NOMO-1 (cell line): ENCODE data around the gene OR13C8.
"Not testable (repeated sequence)": the region's sequence is repeated elsewhere in the genome, so short reads cannot be mapped to it uniquely, and the experiment has no call there.

Source experiments
- DNase-seq, 2 experiments: peaks; one replicate each; lab custom pipeline; 2025; ENCODE audit not compliant: unreplicated experiment in 2 of 2; lab: John Stamatoyannopoulos, UW

OR13C8 gene

GRCh38 chr9:104568868-104569267, at the start of gene OR13C8:
OR13C8 (plus strand) TSS chr9:104569168; CDS start chr9:104569168, 0 bp downstream.
- no peak for DNase-seq

DNA sequence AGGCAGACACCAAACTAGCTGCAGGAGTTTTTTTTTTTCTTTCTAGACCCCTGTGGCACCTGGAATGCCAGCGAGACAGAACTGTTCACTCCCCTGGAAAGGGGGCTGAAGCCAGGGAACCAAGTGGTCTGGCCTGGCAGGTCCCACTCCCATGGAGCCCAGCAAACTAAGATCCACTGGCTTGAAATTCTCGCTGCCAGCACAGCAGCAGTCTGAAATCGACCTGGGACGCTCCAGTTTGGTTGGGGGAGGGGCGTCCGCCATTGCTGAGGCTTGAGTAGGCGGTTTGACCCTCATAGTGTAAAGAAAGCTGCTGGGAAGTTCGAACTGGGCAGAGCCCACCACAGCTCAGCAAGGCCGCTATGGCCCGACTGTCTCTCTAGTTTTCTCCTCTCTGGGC, 48.7 kb upstream of the OR13C8 start:
- not testable (repeated sequence) for DNase-seq

DNA sequence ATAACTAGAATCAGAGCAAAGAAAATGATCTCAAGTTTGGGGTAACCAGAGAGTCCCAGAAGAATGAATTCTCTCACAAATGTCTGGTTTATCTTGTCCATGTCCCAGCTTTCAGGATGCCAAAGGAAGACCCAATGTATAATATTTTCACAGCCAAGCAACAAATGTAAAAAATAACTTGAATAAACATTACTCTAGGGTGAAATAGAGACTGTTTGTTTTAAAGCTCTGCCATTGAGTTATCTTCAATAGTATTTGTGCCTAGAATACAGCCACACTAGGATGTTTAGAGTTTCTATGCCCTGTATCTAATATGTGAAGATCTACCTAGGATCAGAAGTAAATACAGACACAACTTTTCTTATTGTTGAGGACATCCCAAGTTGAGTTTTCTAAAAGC, 41.9 kb upstream of the OR13C8 start, which contains the start of gene OR13C4:
Gene OR13C4, minus strand, starts transcription at position 101 of the 400 bp plus-strand sequence. Its CDS starts 0 bp downstream, at position 101.
- no peak for DNase-seq

- DNase-seq: no peak
Observed at GRCh38 chr9:104536756-104537155, 32.2 kb upstream of the OR13C8 start, which contains the start of gene OR13C3. OR13C3 (minus strand) TSS chr9:104536856; CDS start chr9:104536723, 133 bp downstream.

DNA sequence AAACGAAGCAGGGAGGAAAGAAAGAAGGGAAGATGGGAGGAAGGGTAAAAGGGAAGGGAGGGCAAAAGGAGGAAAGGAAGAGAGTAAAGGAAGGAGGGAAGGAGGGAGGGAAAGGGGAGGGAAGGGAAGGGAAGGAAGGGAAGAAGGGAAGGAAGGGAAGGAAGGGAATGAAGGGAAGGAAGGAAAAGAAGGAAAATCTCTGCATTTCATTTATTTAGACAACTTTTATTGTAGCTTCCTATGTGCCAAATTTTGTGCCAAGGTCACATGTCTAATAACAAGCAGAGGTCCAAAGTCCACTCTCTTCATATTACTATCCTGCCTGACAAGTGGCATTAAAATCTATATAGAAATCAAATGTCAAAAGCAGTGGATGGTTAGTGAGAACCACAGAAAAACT, 29.7 kb upstream of the OR13C8 start:
- no peak for DNase-seq

DNA sequence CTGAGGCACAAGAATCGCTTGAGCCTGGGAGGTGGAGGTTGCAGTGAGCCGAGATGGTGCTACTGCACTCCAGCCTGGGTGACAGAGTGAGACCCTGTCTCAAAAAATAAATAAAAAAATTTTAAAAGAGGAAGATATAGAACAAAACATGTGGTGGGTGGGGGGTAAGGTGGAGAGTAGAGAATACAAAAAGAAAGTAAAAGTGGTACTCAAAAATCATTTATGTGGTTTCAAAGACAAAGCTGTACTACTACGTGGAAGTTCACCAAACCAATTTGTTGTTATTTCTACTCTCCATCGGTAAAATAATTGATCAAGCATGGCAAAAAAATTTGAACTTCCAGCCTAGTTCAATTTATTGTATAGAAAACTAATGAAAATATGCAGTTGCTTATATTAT, 24.3 kb upstream of the OR13C8 start:
- no peak for DNase-seq

GRCh38 chr9:104553261-104553660, 15.7 kb upstream of the OR13C8 start:
- no peak for DNase-seq

DNA sequence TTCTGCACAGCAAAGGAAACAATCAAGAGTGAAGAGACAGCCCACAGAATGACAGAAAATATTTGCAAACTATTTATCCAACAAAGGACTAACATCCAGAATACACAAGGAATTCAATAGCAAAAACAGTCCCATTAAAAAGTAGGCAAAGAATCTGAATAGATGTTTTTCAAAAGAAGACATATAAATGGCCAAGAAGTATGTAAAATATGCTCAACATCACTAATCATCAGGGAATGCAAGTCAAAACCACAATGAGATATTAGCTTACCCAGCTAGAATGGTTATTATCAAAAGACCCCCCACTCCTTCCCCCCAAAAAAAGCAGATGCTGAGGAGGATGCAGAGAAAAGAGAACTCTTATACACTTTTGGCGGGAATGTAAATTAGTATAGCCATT, 13.4 kb upstream of the OR13C8 start:
- DNase-seq: no peak

DNA sequence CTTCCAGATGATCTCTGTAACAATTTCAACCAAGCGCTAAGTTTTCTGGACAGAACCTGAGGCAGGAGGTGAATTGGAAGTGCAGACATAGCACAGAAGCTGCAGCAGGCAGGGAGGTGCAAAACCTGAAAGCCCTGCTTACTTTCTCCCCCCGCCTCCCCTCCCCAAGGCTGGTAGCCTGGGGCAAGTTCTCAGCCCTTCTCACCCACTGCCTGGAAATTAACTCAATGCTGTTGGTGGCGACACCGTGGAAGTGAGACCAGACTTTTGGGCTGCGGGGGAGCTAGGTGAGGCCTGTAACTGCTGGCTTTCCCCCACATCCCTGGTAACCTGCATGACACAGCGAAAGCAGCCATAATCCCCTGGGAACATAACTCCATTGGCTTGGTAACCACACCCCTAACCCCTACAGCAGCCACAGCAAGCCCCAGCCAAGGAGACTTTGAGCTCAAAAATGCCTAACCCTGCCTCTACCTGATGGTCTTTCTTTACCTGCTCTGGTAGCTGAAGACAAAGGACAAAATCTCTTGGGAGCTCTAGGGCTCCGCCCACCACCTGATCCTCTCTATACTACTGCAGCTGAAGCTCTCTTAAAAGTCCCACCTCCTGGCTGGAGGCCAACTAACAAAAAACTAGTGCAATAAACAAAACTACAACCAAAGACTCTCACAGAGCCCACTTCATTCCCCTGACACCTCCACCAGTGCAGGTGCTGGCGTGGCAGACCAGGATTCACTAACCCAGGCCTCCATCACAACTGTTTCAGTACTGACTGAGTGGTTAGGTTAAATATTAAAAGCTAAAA, 11.9 kb upstream of the OR13C8 start:
- no peak for DNase-seq

DNA sequence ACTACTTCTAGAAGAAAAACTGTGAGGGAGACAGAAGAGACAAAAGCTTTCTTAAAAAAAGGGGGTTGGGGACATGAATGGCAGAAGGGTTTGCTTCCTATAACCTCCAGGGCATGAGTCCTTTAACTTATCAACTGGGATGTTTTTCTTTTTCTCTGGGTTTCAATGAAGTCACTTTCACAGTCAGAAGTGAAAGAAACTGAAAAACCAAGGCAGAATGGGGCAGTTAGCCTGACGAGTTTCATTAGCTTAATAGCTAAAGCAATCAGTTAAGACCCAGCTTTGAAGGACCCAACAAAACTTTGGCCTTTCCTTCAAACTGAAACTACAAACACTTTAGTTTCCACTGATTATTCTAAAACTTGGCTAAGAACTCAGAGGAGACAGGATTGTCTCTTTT, 4.6 kb upstream of the OR13C8 start:
- DNase-seq: no peak

- no peak for DNase-seq
Observed at GRCh38 chr9:104572612-104573011, 3.6 kb downstream of the OR13C8 start.

GRCh38 chr9:104575456-104575855, 6.5 kb downstream of the OR13C8 start:
- DNase-seq: no peak

- DNase-seq: no peak
Observed at GRCh38 chr9:104577263-104577662, 8.3 kb downstream of the OR13C8 start.

GRCh38 chr9:104580562-104580961, 11.6 kb downstream of the OR13C8 start:
- no peak for DNase-seq

DNA sequence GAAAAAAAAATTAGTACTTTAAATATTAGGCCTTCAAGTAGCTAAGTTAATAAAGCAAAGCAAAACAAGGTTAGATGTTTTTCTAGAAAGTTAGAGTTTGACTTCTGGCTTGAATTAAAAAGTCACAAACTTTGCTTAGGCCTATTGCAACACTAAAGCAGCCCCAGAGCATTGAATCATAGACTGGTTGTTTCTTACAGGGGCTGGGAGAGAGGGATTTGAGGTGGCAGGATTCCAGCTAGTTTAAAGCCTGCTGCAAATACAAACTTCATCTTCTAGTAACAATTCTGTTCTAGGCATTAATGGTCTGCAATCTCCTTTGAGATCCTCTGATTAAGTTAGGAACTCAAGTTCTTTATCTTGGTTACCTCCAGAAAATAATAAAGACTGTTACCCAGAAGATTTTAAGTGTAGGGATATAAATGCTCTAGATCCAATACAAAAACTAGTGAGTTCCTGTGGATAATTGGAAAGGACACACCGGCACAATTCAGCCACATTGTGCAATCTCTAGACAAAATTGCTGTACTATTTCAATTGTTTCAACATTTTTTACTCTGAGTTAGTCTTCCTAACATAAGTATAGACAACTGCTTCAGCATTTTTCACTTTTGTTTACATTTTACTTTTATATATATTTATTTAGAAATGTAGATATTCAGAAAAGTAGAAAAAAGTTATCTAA, 17.7 kb downstream of the OR13C8 start:
- no peak for DNase-seq

DNA sequence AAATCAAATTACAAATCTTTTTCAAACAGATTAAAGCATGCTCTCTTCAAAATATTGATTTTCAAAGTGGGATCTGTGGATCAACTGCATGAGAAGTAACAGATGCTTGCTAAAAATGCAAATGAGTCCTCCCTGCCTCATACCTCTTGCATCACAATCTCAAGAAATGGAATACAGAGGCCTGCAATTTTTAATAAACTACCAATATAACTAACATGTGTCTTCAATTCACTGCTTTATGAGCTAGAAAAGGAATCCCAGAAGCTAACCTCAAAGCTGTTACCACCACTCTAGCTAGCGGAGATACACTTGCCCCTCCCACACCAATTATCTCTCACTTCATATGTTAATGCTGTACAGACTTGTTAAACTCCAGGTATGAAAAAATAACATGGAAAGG, 20.7 kb downstream of the OR13C8 start:
- DNase-seq: no peak

DNA sequence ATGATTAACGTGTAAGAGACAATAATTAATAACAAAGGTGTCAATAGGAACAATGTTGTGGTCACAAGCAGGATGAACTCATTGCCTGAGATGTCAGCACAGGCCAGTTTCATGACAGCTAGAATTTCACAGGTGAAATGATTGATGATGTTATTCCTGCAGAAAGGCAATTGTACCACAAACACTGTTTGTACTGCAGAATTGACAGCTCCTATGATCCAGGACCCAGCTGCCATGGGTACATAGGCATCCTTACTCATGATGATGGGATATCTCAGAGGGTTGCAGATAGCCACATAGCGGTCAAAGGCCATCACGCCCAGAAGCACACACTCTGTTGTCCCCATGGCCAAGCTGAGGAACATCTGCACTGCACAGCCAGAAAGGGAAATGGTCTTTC, 29.8 kb downstream of the OR13C8 start:
- DNase-seq: not testable (repeated sequence)

- not testable (repeated sequence) for DNase-seq
Observed at GRCh38 chr9:104599313-104599712, 30.3 kb downstream of the OR13C8 start, which contains the start of gene OR13C5. OR13C5 (minus strand) TSS chr9:104599413; CDS start chr9:104599413, 0 bp downstream.

DNA sequence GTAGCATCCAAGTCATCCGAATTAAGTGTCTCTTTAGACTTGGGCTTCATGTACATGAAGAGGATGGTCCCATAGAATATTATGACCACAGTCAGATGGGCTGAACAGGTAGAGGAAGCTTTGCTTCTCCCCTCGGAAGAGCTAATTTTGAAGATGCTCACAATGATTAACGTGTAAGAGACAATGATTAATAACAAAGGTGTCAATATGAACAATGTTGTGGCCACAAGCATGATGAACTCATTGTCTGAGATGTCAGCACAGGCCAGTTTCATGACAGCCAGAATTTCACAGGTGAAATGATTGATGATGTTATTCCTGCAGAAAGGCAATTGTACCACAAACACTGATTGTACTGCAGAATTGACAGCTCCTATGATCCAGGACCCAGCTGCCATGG, 35.8 kb downstream of the OR13C8 start:
- DNase-seq: no peak

- DNase-seq: not testable (repeated sequence)
Observed at GRCh38 chr9:104605527-104605926, 36.6 kb downstream of the OR13C8 start, which contains the start of gene OR13C2. OR13C2 (minus strand) TSS chr9:104605627; CDS start chr9:104605627, 0 bp downstream.

GRCh38 chr9:104606152-104606551, 37.2 kb downstream of the OR13C8 start:
- DNase-seq: no peak

- DNase-seq: no peak
Observed at GRCh38 chr9:104608336-104608735, 39.4 kb downstream of the OR13C8 start.
